ENCODE data around the gene HPS1.

The HPS1 gene

DNA sequence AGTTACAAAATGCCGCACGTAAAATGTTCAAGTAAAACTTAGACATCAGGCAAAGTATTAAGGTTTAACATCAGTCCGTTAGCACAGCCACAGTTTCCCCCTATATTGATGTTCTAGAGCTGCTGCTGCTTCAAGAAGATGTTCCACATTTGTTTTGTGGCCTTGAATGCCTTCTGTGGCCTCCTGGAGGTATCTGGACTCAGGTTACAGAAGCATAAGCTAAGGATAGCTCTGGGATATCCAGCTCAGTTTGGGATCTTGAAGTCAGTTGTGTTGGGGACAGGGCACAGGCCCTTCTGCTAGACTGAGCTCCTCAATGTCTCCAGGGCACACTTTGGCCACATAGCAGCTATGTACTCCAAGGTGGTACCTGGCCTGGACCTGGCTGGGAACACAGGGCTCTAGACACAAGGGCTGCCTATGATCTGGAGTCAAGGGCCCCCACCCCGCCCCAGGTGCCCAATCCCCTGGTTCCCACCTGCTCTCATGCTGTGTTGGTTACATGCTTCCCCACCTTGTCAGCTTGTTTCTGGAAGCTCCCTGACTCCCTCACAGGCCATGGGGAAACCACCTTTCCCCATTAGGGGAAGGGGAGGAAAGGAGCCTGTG is 36.5 kb downstream of the HPS1 start:
- peaks cover 7% of the 10 kb centered on the region for H3K36me3 Mint-ChIP-seq (ENCODE audit: insufficient read depth)
- peaks cover 16 to 26% of the 10 kb centered on the region in 2 donors for H3K4me1 Mint-ChIP-seq (ENCODE audit: low read depth in 2 of 2)
- no peak overlapping the region for H3K27ac Mint-ChIP-seq
- DNase-seq = no peak
- ATAC-seq (replicated peaks) = no peak
- no peaks in the 10 kb centered on the region for H3K9me3 Mint-ChIP-seq
- no peaks in the 10 kb centered on the region for H3K27me3 Mint-ChIP-seq
- H3K4me3 Mint-ChIP-seq = no peak overlapping the region

GRCh38 chr10:98408799-98409198 is 37.9 kb downstream of the HPS1 start:
- Mint-ChIP-seq H3K4me1 (ENCODE audit: low read depth in 2 of 2) (peaks cover 14 to 20% of the 10 kb centered on the region in 2 donors), H3K27me3 (no peaks in the 10 kb centered on the region), H3K9me3 (no peaks in the 10 kb centered on the region), H3K4me3 (no peak overlapping the region), H3K27ac (peak overlapping the region; percentile 58 to 86), H3K36me3 (ENCODE audit: insufficient read depth) (peaks cover 7% of the 10 kb centered on the region)
- DNase-seq = no peak
- ATAC-seq (replicated peaks) = peak; percentile 76

- no peaks in the 10 kb centered on the region for H3K9me3 Mint-ChIP-seq
- H3K36me3 Mint-ChIP-seq (ENCODE audit: insufficient read depth) = peaks cover 13% of the 10 kb centered on the region
- H3K4me1 Mint-ChIP-seq (ENCODE audit: low read depth in 2 of 2) = peaks cover 14 to 27% of the 10 kb centered on the region in 2 donors
- DNase-seq = no peak
- ATAC-seq (replicated peaks) = no peak
- H3K4me3 Mint-ChIP-seq = no peak overlapping the region
- no peaks in the 10 kb centered on the region for H3K27me3 Mint-ChIP-seq
- H3K27ac Mint-ChIP-seq = no peak overlapping the region
These were observed 38.9 kb downstream of the HPS1 start for GRCh38 chr10:98407744-98408241.

- Mint-ChIP-seq H3K4me1 (ENCODE audit: low read depth in 2 of 2) (peaks cover 14 to 23% of the 10 kb centered on the region in 2 donors), H3K36me3 (ENCODE audit: insufficient read depth) (peaks cover 13% of the 10 kb centered on the region), H3K4me3 (no peak overlapping the region), H3K27ac (peak overlapping the region in 1 of 2 donors; percentile 38), H3K9me3 (no peaks in the 10 kb centered on the region), H3K27me3 (no peaks in the 10 kb centered on the region)
- ATAC-seq (replicated peaks) (no peak), DNase-seq (no peak)
These were observed 39.6 kb downstream of the HPS1 start for GRCh38 chr10:98407017-98407743.

DNA sequence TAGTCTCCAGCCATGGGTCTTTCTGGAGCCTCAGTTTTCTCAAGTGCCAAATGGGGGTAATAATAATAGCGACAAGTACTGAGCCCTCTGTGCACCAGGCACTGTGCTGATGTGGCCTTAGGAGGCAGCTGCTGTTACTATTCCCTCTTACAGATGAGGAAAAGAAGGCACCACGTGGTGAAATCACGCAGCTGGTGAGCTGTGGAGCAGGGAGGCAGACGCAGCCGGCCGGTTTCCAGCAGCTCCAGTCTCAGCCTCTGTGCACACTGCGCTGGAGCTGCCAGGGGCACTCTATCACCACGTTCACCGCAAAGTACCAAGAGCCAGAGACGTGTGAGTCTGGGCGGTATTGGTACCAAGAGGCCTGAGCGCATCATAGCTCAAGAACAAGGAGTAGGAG is 41.3 kb downstream of the HPS1 start:
- DNase-seq (no peak), ATAC-seq (replicated peaks) (no peak)
- peaks cover 13% of the 10 kb centered on the region for H3K36me3 Mint-ChIP-seq (ENCODE audit: insufficient read depth)
- no peak overlapping the region for H3K27ac Mint-ChIP-seq
- no peaks in the 10 kb centered on the region for H3K9me3 Mint-ChIP-seq
- peaks cover 14 to 18% of the 10 kb centered on the region in 2 donors for H3K4me1 Mint-ChIP-seq (ENCODE audit: low read depth in 2 of 2)
- H3K27me3 Mint-ChIP-seq = no peaks in the 10 kb centered on the region
- no peak overlapping the region for H3K4me3 Mint-ChIP-seq

GRCh38 chr10:98404571-98405359 is 42.0 kb downstream of the HPS1 start:
- ATAC-seq (replicated peaks) = no peak
- Mint-ChIP-seq H3K27me3 (no peaks in the 10 kb centered on the region), H3K4me3 (no peak overlapping the region), H3K36me3 (ENCODE audit: insufficient read depth) (peaks cover 13% of the 10 kb centered on the region), H3K4me1 (ENCODE audit: low read depth in 2 of 2) (peaks cover 14 to 18% of the 10 kb centered on the region in 2 donors), H3K9me3 (no peaks in the 10 kb centered on the region), H3K27ac (peak overlapping the region; percentile 85 to 91)
- DNase-seq = no peak

DNA sequence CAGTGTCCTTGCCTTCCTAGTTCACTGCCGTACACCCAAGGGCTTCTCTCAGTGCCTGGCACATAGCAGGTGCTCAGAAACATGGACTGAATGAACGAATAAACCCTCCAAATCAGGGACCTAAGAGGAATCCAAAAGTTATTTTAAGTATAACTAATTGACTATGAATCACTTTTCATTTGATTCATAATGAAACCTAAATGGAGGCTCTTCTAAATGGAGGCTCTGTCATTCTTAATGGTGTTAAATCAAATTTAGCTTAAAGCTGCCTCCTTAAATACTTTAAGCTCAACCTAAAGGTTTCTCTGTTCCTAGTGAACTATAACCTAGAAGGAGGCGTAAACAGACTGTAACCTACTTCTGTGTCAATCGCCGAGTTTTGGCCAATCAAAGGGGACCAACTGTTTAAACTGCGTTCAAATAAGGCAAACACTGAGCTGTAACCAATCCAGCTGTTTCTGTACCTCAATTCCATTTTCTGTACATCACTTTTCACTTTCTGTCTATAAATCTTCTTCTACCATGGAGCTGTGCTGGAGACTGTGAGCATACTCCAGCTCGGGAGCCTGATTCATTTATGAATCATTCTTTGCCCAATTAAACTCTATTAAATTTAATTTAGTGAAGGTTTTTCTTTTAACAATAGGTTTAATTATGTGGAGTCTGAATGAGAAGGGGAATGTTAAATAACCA is 42.8 kb downstream of the HPS1 start:
- H3K9me3 Mint-ChIP-seq = no peaks in the 10 kb centered on the region
- ATAC-seq (replicated peaks) (peak; percentile 56), DNase-seq (no peak)
- H3K4me3 Mint-ChIP-seq = peak overlapping the region in 1 of 2 donors; percentile 10
- H3K27me3 Mint-ChIP-seq = no peaks in the 10 kb centered on the region
- H3K27ac Mint-ChIP-seq = peak overlapping the region; percentile 85 to 91
- H3K4me1 Mint-ChIP-seq (ENCODE audit: low read depth in 2 of 2) = peaks cover 10 to 13% of the 10 kb centered on the region in 2 donors
- H3K36me3 Mint-ChIP-seq (ENCODE audit: insufficient read depth) = peaks cover 10% of the 10 kb centered on the region

DNA sequence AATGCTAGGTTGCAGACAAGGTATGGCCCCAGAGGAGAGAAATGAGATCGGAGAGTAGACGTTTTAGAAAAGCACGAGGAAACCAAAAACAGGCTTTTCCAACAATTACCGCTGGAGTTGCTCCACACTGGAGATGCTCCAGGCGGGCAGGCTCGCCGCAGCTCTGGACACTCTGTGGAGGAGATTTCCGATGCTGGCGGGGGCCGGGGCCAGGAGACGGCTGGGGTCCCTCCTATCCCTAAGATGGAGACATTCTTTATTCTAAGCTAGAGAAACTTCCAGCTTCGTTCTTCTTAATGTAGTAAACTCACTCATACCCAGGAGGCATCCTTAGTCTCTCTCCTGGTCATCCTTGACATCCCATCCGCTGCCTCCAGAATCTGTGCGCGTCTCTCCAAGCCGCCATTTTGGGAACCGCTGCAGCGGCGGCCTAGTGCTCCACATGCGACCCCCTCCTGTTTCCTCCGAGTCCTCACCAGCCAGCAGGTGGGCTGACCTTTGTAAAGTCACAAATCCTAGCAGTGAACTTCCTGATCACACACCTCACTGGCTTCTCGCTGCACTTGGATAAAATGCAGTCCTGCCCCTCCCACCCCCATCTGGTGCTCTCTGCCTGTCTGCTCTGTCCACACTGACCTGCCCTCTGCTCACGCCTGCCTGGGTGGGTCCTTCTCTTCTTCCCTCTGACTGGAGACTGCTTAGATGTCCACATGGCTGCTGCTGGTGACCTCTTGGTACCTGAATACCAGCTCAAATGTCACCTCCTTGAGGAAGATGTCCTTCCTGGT is 43.6 kb downstream of the HPS1 start:
- peaks cover 11 to 13% of the 10 kb centered on the region in 2 donors for H3K4me1 Mint-ChIP-seq (ENCODE audit: low read depth in 2 of 2)
- DNase-seq (no peak), ATAC-seq (replicated peaks) (no peak)
- H3K27ac Mint-ChIP-seq = peak overlapping the region in 1 of 2 donors; percentile 91
- no peaks in the 10 kb centered on the region for H3K27me3 Mint-ChIP-seq
- H3K4me3 Mint-ChIP-seq = no peak overlapping the region
- H3K36me3 Mint-ChIP-seq (ENCODE audit: insufficient read depth) = peaks cover 10% of the 10 kb centered on the region
- H3K9me3 Mint-ChIP-seq = no peaks in the 10 kb centered on the region

DNA sequence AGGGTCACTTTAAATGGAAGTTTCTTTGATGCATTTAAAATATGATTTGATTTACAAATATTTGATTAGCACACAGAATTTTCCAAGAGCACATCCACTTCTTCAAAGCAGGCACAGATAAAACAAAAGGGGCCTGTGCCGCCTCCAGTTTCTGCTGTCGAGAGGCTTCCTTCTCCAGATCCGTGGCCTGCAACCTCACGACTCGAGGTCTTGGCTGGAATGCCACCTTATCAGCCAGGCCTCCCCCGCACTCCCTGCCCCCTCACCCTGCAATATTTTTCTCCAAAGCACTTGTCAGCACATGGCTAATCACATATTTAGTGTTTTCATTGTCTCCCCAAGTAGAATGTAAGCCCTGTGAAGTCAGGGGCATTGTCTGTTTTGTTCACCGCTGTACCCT is 44.3 kb downstream of the HPS1 start:
- Mint-ChIP-seq H3K27ac (no peak overlapping the region), H3K4me1 (ENCODE audit: low read depth in 2 of 2) (peaks cover 15% of the 10 kb centered on the region in 2 donors), H3K27me3 (no peaks in the 10 kb centered on the region), H3K4me3 (no peak overlapping the region), H3K36me3 (ENCODE audit: insufficient read depth) (peaks cover 10% of the 10 kb centered on the region), H3K9me3 (no peaks in the 10 kb centered on the region)
- ATAC-seq (replicated peaks) = no peak
- DNase-seq = no peak

- H3K4me3 Mint-ChIP-seq = no peak overlapping the region
- ATAC-seq (replicated peaks) = no peak
- no peak overlapping the region for H3K27ac Mint-ChIP-seq
These were observed 46.3 kb downstream of the HPS1 start for GRCh38 chr10:98400482-98400881.

DNA sequence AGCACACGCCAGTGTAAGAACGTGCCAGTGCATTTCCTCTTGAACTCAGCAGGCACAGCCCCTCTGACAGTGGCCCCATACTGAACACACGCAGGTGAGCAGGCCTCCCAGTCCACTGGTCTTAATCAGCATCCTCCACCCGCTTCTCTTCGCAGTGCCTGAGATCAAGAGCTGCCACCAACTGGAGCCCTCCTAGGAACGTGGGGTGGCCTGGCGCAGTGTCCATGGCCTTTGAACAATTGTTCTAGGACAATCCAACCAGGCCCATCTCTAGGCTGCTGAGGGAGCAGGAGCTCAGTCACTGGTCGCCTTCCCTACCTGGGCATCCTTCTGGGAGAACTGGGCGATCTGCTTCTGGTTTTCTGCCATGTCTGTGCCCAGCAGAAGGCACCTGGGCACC is 47.0 kb downstream of the HPS1 start:
- Mint-ChIP-seq H3K27ac (no peak overlapping the region), H3K36me3 (ENCODE audit: insufficient read depth) (peaks cover 6% of the 10 kb centered on the region), H3K4me3 (no peak overlapping the region), H3K27me3 (no peaks in the 10 kb centered on the region), H3K4me1 (ENCODE audit: low read depth in 2 of 2) (peaks cover 15 to 17% of the 10 kb centered on the region in 2 donors), H3K9me3 (no peaks in the 10 kb centered on the region)
- DNase-seq = no peak
- ATAC-seq (replicated peaks) = no peak

More at GRCh38 chr10:98400482-98400881, 46.3 kb downstream of the HPS1 start:
- H3K9me3 Mint-ChIP-seq = no peaks in the 10 kb centered on the region
- no peaks in the 10 kb centered on the region for H3K27me3 Mint-ChIP-seq
- no peak for DNase-seq
- H3K4me1 Mint-ChIP-seq (ENCODE audit: low read depth in 2 of 2) = peaks cover 16 to 20% of the 10 kb centered on the region in 2 donors
- peaks cover 6% of the 10 kb centered on the region for H3K36me3 Mint-ChIP-seq (ENCODE audit: insufficient read depth)

- H3K9me3 Mint-ChIP-seq = no peaks in the 10 kb centered on the region
- H3K27ac Mint-ChIP-seq = peak overlapping the region in 1 of 2 donors; percentile 59
- no peaks in the 10 kb centered on the region for H3K36me3 Mint-ChIP-seq (ENCODE audit: insufficient read depth)
These were observed 49.6 kb downstream of the HPS1 start for GRCh38 chr10:98397089-98397600.

More at GRCh38 chr10:98397089-98397600, 49.6 kb downstream of the HPS1 start:
- ATAC-seq (replicated peaks) (no peak), DNase-seq (no peak)
- H3K4me1 Mint-ChIP-seq (ENCODE audit: low read depth in 2 of 2) = peaks cover 16 to 25% of the 10 kb centered on the region in 2 donors
- no peak overlapping the region for H3K4me3 Mint-ChIP-seq
- no peaks in the 10 kb centered on the region for H3K27me3 Mint-ChIP-seq

Data from effector memory CD8-positive, alpha-beta T cell (primary cell).